ENCODE results near the gene MACROD2. TPM values are rescaled to one million over a fixed set of nuclear protein-coding genes. Genes with fewer than 3 reads are reported as not detected.

MACROD2 gene
- total and polyA plus RNA-seq, 2 of the 4 experiments (the other 2 are of a cell fraction): not detected

DNA sequence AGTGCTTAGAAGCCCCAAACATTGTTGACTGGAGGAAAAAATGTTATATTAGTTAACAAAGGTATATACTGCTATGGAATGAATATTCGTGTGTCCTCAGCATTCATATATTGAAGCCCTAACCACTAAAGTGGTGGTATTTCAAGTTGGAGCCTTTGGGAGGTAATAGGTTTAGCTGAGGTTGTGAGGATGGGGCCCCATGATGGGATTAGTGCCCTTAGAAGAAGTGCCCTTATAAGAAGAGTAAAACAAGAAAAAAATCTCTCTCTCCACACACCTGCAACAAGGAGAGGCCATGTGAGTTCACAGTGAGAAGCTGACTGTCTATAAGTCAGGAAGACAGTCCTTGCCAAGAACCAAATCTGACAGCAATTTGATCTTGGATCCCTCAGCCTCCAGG is 1103.8 kb downstream of the MACROD2 start:
- H2AFZ ChIP-seq (replicated peaks; ENCODE audit: low read length, poor library complexity): no peak overlapping the region
- POLR2A ChIA-PET (ENCODE audit: unreplicated experiment): no interaction called here
- H3K27ac ChIP-seq (ENCODE audit: insufficient read depth, low read length): no peak overlapping the region
- H3K4me3 ChIP-seq (ENCODE audit: insufficient read depth, low read depth, low read length): no peak overlapping the region
- H4K20me1 ChIP-seq (ENCODE audit: insufficient read depth, low read length): no peaks in the 10 kb centered on the region
- TF ChIP-seq SMC3 (IDR thresholded peaks at IDR 0.05; ENCODE audit: low read depth, low read length) (no peak), NFE2L2 (IDR thresholded peaks at IDR 0.05; ENCODE audit: low read depth, low read length) (no peak), FOS (IDR thresholded peaks at IDR 0.05; ENCODE audit: low read depth, low read length) (no peak), MXI1 (IDR thresholded peaks at IDR 0.05; ENCODE audit: borderline replicate concordance, low read depth, low read length) (no peak), RCOR1 (IDR thresholded peaks at IDR 0.05; ENCODE audit: insufficient replicate concordance, low read length) (no peak), CEBPB (IDR thresholded peaks at IDR 0.05; ENCODE audit: low read depth, low read length) (no peak), POLR2A (IDR thresholded peaks at IDR 0.05; ENCODE audit: low read depth, low read length) (no peak), MAZ (IDR thresholded peaks at IDR 0.05; ENCODE audit: borderline replicate concordance, low read depth, low read length) (no peak), CHD1 (IDR thresholded peaks at IDR 0.05; ENCODE audit: low read depth, low read length) (no peak), BHLHE40 (IDR thresholded peaks at IDR 0.05; ENCODE audit: low read depth, low read length) (no peak), RFX5 (IDR thresholded peaks at IDR 0.05; ENCODE audit: low read depth, low read length) (no peak), RAD21 (IDR thresholded peaks at IDR 0.05; ENCODE audit: low read length) (no peak), MAFK (IDR thresholded peaks at IDR 0.05; ENCODE audit: low read depth, low read length) (no peak)
- TF ChIP-seq, protein P1, sequence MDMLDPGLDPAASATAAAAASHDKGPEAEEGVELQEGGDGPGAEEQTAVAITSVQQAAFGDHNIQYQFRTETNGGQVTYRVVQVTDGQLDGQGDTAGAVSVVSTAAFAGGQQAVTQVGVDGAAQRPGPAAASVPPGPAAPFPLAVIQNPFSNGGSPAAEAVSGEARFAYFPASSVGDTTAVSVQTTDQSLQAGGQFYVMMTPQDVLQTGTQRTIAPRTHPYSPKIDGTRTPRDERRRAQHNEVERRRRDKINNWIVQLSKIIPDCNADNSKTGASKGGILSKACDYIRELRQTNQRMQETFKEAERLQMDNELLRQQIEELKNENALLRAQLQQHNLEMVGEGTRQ (IDR thresholded peaks at IDR 0.05; ENCODE audit: low read depth, low read length): no peak
- TF ChIP-seq, protein P2, sequence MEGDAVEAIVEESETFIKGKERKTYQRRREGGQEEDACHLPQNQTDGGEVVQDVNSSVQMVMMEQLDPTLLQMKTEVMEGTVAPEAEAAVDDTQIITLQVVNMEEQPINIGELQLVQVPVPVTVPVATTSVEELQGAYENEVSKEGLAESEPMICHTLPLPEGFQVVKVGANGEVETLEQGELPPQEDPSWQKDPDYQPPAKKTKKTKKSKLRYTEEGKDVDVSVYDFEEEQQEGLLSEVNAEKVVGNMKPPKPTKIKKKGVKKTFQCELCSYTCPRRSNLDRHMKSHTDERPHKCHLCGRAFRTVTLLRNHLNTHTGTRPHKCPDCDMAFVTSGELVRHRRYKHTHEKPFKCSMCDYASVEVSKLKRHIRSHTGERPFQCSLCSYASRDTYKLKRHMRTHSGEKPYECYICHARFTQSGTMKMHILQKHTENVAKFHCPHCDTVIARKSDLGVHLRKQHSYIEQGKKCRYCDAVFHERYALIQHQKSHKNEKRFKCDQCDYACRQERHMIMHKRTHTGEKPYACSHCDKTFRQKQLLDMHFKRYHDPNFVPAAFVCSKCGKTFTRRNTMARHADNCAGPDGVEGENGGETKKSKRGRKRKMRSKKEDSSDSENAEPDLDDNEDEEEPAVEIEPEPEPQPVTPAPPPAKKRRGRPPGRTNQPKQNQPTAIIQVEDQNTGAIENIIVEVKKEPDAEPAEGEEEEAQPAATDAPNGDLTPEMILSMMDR (conservative IDR thresholded peaks at IDR 0.05; ENCODE audit: low read depth, low read length): no peak
- TF ChIP-seq, protein P3, sequence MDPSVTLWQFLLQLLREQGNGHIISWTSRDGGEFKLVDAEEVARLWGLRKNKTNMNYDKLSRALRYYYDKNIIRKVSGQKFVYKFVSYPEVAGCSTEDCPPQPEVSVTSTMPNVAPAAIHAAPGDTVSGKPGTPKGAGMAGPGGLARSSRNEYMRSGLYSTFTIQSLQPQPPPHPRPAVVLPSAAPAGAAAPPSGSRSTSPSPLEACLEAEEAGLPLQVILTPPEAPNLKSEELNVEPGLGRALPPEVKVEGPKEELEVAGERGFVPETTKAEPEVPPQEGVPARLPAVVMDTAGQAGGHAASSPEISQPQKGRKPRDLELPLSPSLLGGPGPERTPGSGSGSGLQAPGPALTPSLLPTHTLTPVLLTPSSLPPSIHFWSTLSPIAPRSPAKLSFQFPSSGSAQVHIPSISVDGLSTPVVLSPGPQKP (IDR thresholded peaks at IDR 0.05; ENCODE audit: borderline replicate concordance, low read depth, low read length): no peak
- H2BK120ac ChIP-seq (ENCODE audit: low read depth, low read length): no peak overlapping the region
- no peaks in the 10 kb centered on the region for H3K79me1 ChIP-seq (ENCODE audit: low read depth in 1 of 2, low read length in 2 of 2)
- H3K36me3 ChIP-seq (ENCODE audit: control insufficient read depth, insufficient read depth, low read length): no peaks in the 10 kb centered on the region
- DNase-seq (no peak), ATAC-seq (ENCODE audit: low read depth) (no peak)
- dilution Hi-C loops (cut with HindIII; ENCODE audit: low sequenced_read_pairs, unreplicated experiment): no loop called here
- H4K91ac ChIP-seq (ENCODE audit: insufficient read depth, low read depth, low read length): no peak overlapping the region
- no peak overlapping the region for H2AK9ac ChIP-seq (replicated peaks; ENCODE audit: low read depth, low read length, poor library complexity)
- H3K4ac ChIP-seq (ENCODE audit: low read depth, low read length): no peak overlapping the region
- H2BK15ac ChIP-seq (ENCODE audit: low read depth, low read length): no peak overlapping the region
- in situ Hi-C loops (cut with MboI; ENCODE audit: low sequenced_read_pairs): no loop called here
- intact Hi-C loops (cut with micrococcal nuclease): no loop called here
- H3K4me2 ChIP-seq (ENCODE audit: low read depth, low read length): no peak overlapping the region
- no peak overlapping the region for H3K14ac ChIP-seq (replicated peaks; ENCODE audit: low read depth, low read length)
- H3K27me3 ChIP-seq (ENCODE audit: control insufficient read depth, insufficient read depth, low read length): no peaks in the 10 kb centered on the region
- H3K23ac ChIP-seq (ENCODE audit: low read depth, low read length): no peak overlapping the region
- H3K4me1 ChIP-seq (ENCODE audit: control insufficient read depth, insufficient read depth, low read length): no peaks in the 10 kb centered on the region
- no peak overlapping the region for H2BK5ac ChIP-seq (ENCODE audit: low read depth, low read length, poor library complexity, severe bottlenecking)
- no peak overlapping the region for H2AK5ac ChIP-seq (ENCODE audit: low read depth, low read length)
- no peak overlapping the region for H3K18ac ChIP-seq (ENCODE audit: low read depth, low read length)
- peaks cover 9% of the 10 kb centered on the region for H3K9me3 ChIP-seq (ENCODE audit: control insufficient read depth, insufficient read depth, low read length)
- H4K8ac ChIP-seq (ENCODE audit: low read depth in 2 of 2, low read length in 2 of 2): no peak overlapping the region
- no peak overlapping the region for H3K56ac ChIP-seq (ENCODE audit: extremely low read depth, insufficient read depth, low read length)
- no peak overlapping the region for H3K9ac ChIP-seq (ENCODE audit: low read depth, low read length)
- no peak overlapping the region for H2BK20ac ChIP-seq (ENCODE audit: low read depth, low read length)
- no peak overlapping the region for H4K5ac ChIP-seq (ENCODE audit: low read depth, low read length)
- H3K9me1 ChIP-seq (ENCODE audit: insufficient read depth, low read length): no peaks in the 10 kb centered on the region
- BruUV-seq (replicated peaks): no TSS peak
- WGBS, 2 experiments (ENCODE audit: extremely low coverage in 2 of 2, insufficient read length in 1 of 2): no CpG with 5 or more reads among the region's 1 CpG
- CTCF ChIA-PET: no interaction called here

All from IMR-90 (cell line).